ENCODE data around the gene ORC6. TPM values are rescaled to one million over a fixed set of nuclear protein-coding genes. Genes with fewer than 3 reads are reported as not detected.
"Not testable (repeated sequence)": the region's sequence is repeated elsewhere in the genome, so short reads cannot be mapped to it uniquely, and the experiment has no call there.

The ORC6 gene
- total RNA-seq, result 1 to 10 TPM; 2.0 to 2.1 TPM
- long read RNA-seq, partial matches to known transcripts, result 0 of 3 reads
- long read RNA-seq, other reads (novel, unspliced or antisense), result 0 of 3 reads

GRCh38 chr16:46689365-46690280 is at the start of gene ORC6:
TSS of gene ORC6 (plus strand) at chr16:46689659. CDS start at chr16:46689706, 47 bp downstream.
- intact Hi-C loops (cut with DNase I), result loop anchor here (10.0 kb wide), 2 partner anchors 105 to 115 kb away; no protein-coding TSS in a partner anchor
- peak; percentile 91 to 95 for ATAC-seq

GRCh38 chr16:46648656-46649055 is 40.8 kb upstream of the ORC6 start:
- intact Hi-C loops (cut with DNase I), result no loop called here
- no peak for ATAC-seq

More at GRCh38 chr16:46689365-46690280, at the start of gene ORC6:
- DNase-seq, result peak; percentile 99

GRCh38 chr16:46649588-46650253 is 39.7 kb upstream of the ORC6 start:
- DNase-seq (peak; percentile 68), ATAC-seq (peak; percentile 87 to 96)
- intact Hi-C loops (cut with DNase I), result no loop called here

More at GRCh38 chr16:46648656-46649055, 40.8 kb upstream of the ORC6 start:
- no peak for DNase-seq

GRCh38 chr16:46650254-46650623 is 39.2 kb upstream of the ORC6 start:
- no peak for DNase-seq
- intact Hi-C loops (cut with DNase I), result no loop called here
- ATAC-seq, result peak; percentile 58 to 86

GRCh38 chr16:46651305-46651704 is 38.2 kb upstream of the ORC6 start:
- DNase-seq (no peak), ATAC-seq (no peak)
- intact Hi-C loops (cut with DNase I), result no loop called here

DNA sequence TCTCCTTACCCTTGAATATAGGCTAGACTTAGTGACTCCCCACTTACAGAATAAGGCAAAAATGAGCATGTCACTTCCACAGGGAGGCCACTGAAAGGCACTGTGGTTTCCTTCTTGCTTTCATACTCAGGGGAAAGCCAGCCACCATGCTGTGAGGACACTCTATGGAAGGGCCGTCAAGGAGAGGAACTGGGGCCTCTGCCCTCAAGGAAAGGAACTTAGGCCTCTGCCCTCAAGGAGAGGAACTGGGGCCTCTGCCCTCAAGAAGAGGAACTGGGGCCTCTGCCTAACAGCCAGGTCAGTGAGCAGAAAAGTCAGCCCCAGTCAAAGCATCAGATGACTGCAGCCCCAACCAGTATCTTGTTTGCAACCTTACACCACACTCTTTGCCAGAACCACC is 30.5 kb upstream of the ORC6 start:
- DNase-seq, result no peak

GRCh38 chr16:46662123-46662522 is 27.3 kb upstream of the ORC6 start:
- DNase-seq, result no peak
- intact Hi-C loops (cut with DNase I), result no loop called here
- no peak for ATAC-seq

More for the DNA sequence above, 30.5 kb upstream of the ORC6 start:
- intact Hi-C loops (cut with DNase I), result no loop called here
- ATAC-seq, result peak; percentile 59 to 85

GRCh38 chr16:46673320-46674013 is 16.0 kb upstream of the ORC6 start:
- intact Hi-C loops (cut with DNase I), result loop anchor here in 1 of 2 donors (5.0 kb wide), 1 partner anchor 234 kb away; no protein-coding TSS in a partner anchor
- ATAC-seq, result peak; percentile 82 to 91

GRCh38 chr16:46677943-46678342 is 11.5 kb upstream of the ORC6 start:
- DNase-seq; ATAC-seq; intact Hi-C loops (cut with DNase I): not testable (repeated sequence)

More at GRCh38 chr16:46673320-46674013, 16.0 kb upstream of the ORC6 start:
- peak; percentile 37 for DNase-seq

DNA sequence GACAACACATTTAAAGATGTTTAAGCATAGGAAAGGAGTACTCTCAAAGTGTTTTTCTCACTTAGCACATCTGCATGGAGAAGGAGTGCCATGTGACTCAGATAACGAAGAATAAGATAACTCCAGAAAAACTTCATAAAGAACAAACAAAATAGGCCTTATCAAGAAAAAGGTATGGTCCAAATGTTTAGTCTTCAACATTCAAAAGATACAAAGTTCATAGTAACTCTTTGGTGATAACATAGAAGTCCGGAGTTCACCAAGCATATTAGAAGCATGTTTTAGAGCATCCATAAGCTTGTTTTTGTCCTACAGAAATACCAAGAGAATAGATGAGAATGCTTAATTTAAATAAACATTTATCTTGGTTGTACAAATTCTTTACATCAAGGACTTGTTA is 7.6 kb upstream of the ORC6 start:
- DNase-seq, ATAC-seq: not testable (repeated sequence)
- intact Hi-C loops (cut with DNase I), result loop anchor here in 1 of 2 donors (10.0 kb wide), 1 partner anchor 113 kb away; no protein-coding TSS in a partner anchor

GRCh38 chr16:46686815-46687473 is 2.5 kb upstream of the ORC6 start:
- ATAC-seq, result no peak
- intact Hi-C loops (cut with DNase I), result loop anchor here in 1 of 2 donors (10.0 kb wide), 1 partner anchor 108 kb away; no protein-coding TSS in a partner anchor

DNA sequence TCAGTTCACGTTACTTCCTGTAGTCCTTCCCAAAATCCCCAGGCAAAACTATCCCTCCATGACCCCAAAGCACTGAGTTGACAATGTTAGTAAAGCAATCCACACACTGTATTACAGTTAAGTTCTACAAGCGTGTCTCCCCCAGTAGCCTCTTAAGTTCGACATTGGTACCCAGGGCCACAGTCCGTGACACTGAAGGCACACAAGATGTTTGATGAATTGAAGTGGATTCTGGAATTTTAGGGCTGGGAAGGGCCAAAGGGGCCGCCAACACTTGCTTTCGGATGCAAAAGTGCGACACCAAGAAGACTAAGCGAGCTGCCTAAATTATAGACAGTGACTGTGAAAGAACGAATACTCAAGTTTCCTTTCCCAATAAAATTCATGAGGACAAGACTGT is 2.0 kb upstream of the ORC6 start:
- intact Hi-C loops (cut with DNase I), result loop anchor here in 1 of 2 donors (10.0 kb wide), 1 partner anchor 107 kb away; no protein-coding TSS in a partner anchor
- no peak for ATAC-seq

More at GRCh38 chr16:46686815-46687473, 2.5 kb upstream of the ORC6 start:
- DNase-seq, result no peak

GRCh38 chr16:46688101-46688653 is 1.3 kb upstream of the ORC6 start:
- no peak for ATAC-seq
- intact Hi-C loops (cut with DNase I), result loop anchor here in 1 of 2 donors (10.0 kb wide), 1 partner anchor 107 kb away; no protein-coding TSS in a partner anchor
- peak; percentile 33 for DNase-seq

More for the DNA sequence above, 2.0 kb upstream of the ORC6 start:
- DNase-seq, result no peak

DNA sequence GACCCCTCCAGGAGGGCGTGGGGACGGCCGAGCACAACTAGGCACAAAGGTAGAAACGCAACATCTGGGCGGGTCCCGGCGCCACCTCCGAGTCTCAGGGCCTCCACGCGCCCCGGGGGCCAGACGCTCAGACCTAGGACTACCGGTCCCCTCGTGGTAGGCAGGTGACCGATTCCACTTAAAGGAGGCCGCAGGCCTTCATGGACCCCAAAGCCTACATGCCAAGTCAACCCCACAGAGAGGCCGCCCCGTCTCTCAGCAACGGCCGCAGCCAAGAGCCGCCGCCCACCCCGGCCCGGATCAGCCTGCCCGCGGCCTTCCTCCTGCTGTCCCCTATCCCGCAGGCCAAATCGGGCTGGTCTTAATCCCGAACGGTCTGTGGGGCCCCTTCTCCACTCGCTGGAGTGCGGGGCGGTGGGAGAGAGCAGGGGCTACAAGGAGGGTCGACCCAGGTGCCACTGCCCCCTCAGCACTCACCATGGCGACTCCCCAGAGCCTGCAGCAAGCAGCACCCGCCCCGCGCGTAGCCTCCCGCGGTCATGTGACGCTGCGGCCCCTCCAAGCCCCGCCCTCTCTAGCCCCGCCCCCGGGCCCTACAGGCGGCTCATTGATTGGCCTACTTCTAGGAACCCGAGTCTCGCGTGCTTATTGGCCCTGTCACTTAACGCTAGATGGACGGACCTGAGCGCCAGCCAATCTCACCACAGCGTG is 650 bp upstream of the ORC6 start, which contains the start of gene VPS35:
TSS of gene VPS35 (minus strand) at position 525 of the 711 bp plus-strand sequence. CDS start at position 480, 45 bp downstream.
- peak; percentile 97 to 98 for ATAC-seq
- peak; percentile 99 for DNase-seq
- intact Hi-C loops (cut with DNase I), result loop anchor here in 1 of 2 donors (10.0 kb wide), 1 partner anchor 106 kb away; no protein-coding TSS in a partner anchor

GRCh38 chr16:46690281-46691178 is 1.1 kb downstream of the ORC6 start:
- intact Hi-C loops (cut with DNase I), result loop anchor here in 1 of 2 donors (10.0 kb wide), 1 partner anchor 114 kb away; no protein-coding TSS in a partner anchor
- DNase-seq, result no peak
- no peak for ATAC-seq

- ATAC-seq (no peak), DNase-seq (no peak)
- intact Hi-C loops (cut with DNase I), result loop anchor here in 1 of 2 donors (10.0 kb wide), 1 partner anchor 113 kb away; no protein-coding TSS in a partner anchor
Observed at GRCh38 chr16:46691726-46692125, 2.3 kb downstream of the ORC6 start.

Data from left cardiac atrium (tissue), 4 donors.